ENCODE results near the gene NDUFS5.
"Not testable (repeated sequence)": the region's sequence is repeated elsewhere in the genome, so short reads cannot be mapped to it uniquely, and the experiment has no call there.

NDUFS5 gene

DNA sequence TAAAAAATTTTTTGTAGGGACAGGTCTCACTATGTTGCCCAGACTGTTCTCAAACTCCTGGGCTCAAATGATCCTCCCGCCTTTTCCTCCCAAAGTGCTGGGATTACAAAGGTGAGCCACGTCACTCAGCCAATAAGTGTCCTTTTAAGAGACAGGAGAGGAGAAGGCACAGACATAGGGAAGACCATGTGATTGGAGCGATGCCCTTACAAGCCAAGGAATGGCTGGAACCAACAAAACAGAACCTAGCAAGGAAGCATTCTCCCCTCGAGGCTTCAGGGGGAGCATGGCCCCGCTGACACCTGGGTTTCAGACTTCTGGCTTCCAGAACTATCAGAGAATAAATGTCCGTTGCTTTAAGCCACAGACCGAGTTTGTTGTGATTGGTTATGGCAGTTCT is 37.0 kb downstream of the NDUFS5 start:
- Histone ChIP-seq H3K79me2 (ENCODE audit: low read length) (no peaks in the 10 kb centered on the region), H2AFZ (ENCODE audit: low read length) (no peak overlapping the region), H3K4me2 (ENCODE audit: low read depth, low read length) (no peak overlapping the region), H3K4me1 (ENCODE audit: low read length) (no peaks in the 10 kb centered on the region), H3K9me3 (replicated peaks; ENCODE audit: insufficient read depth, low read length) (no peaks in the 10 kb centered on the region), H3K27me3 (replicated peaks; ENCODE audit: insufficient read depth, low read length) (no peaks in the 10 kb centered on the region), H3K36me3 (replicated peaks; ENCODE audit: insufficient read depth, low read length) (no peaks in the 10 kb centered on the region), H3K9ac (ENCODE audit: low read length) (no peak overlapping the region), H3K27ac (ENCODE audit: low read length) (no peak overlapping the region), H3K9me2 (replicated peaks; ENCODE audit: insufficient read depth, low read length) (no peaks in the 10 kb centered on the region), H3K4me3 (ENCODE audit: low read length) (no peak overlapping the region), H4K20me1 (ENCODE audit: insufficient read depth, low read length) (no peaks in the 10 kb centered on the region), H3F3A (ENCODE audit: insufficient read depth, low read length) (no peaks in the 10 kb centered on the region)
- no peak for TF ChIP-seq CTCF (IDR thresholded peaks at IDR 0.05; ENCODE audit: low read length)
- no peak for TF ChIP-seq EZH2phosphoT487 (IDR thresholded peaks at IDR 0.05; ENCODE audit: low read length)
- no peak for TF ChIP-seq EZH2 (optimal IDR thresholded peaks at IDR 0.05; ENCODE audit: low read depth, low read length)
- DNase-seq = no peak

DNA sequence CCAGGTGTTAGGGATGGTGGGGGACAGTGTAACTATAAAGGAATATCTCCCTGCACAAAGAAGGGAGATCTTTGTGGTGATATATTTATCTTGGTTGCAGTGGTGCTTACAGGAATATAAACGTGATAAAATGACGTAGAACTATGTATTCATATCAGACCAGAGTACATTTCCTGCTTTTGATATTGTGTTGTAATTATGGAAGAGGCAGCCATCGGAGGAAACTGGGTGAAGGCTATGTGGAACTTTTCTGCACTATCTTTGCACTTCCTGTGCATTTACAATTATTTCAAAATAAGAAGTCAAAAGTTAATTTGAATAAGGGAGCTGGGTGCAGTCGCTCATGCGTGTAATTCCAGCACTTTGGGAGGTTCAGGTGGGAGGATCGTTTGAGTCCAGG is 37.6 kb downstream of the NDUFS5 start:
- H3K9me2 ChIP-seq (replicated peaks; ENCODE audit: insufficient read depth, low read length) = no peaks in the 10 kb centered on the region
- no peak overlapping the region for H3K4me3 ChIP-seq (ENCODE audit: low read length)
- no peak overlapping the region for H3K27ac ChIP-seq (ENCODE audit: low read length)
- DNase-seq = no peak
- H3F3A ChIP-seq (ENCODE audit: insufficient read depth, low read length) = no peaks in the 10 kb centered on the region
- H2AFZ ChIP-seq (ENCODE audit: low read length) = no peak overlapping the region
- H3K9me3 ChIP-seq (replicated peaks; ENCODE audit: insufficient read depth, low read length) = no peaks in the 10 kb centered on the region
- H3K79me2 ChIP-seq (ENCODE audit: low read length) = no peaks in the 10 kb centered on the region
- no peaks in the 10 kb centered on the region for H3K27me3 ChIP-seq (replicated peaks; ENCODE audit: insufficient read depth, low read length)
- H3K4me1 ChIP-seq (ENCODE audit: low read length) = no peaks in the 10 kb centered on the region
- H4K20me1 ChIP-seq (ENCODE audit: insufficient read depth, low read length) = no peaks in the 10 kb centered on the region
- H3K36me3 ChIP-seq (replicated peaks; ENCODE audit: insufficient read depth, low read length) = no peaks in the 10 kb centered on the region
- no peak for TF ChIP-seq EZH2phosphoT487 (IDR thresholded peaks at IDR 0.05; ENCODE audit: low read length)
- no peak for TF ChIP-seq EZH2 (optimal IDR thresholded peaks at IDR 0.05; ENCODE audit: low read depth, low read length)
- TF ChIP-seq CTCF (IDR thresholded peaks at IDR 0.05; ENCODE audit: low read length) = no peak
- no peak overlapping the region for H3K4me2 ChIP-seq (ENCODE audit: low read depth, low read length)
- H3K9ac ChIP-seq (ENCODE audit: low read length) = no peak overlapping the region

DNA sequence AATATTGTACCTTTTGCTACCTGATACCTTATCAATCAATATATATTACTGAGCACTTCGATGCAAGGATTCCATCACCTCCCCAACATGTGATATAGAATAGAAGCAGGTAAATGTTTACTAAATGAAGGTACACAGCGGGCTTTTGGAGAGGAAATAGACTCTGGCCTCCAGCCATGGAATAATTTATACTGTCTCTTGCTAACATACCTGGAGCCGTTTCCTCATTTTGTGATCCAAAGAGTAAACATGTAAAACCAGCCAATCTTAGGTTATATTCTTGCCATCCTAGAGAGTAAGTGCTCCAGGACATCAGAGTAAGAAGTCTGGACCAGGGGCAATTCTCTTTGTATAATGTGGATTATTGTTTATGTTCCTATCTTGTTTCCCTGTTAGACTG is 39.4 kb downstream of the NDUFS5 start:
- TF ChIP-seq CTCF (IDR thresholded peaks at IDR 0.05; ENCODE audit: low read length) (no peak), EZH2phosphoT487 (IDR thresholded peaks at IDR 0.05; ENCODE audit: low read length) (no peak), EZH2 (optimal IDR thresholded peaks at IDR 0.05; ENCODE audit: low read depth, low read length) (no peak)
- no peak overlapping the region for H2AFZ ChIP-seq (ENCODE audit: low read length)
- H4K20me1 ChIP-seq (ENCODE audit: insufficient read depth, low read length) = no peaks in the 10 kb centered on the region

GRCh38 chr1:39068227-39068626 is 42.1 kb downstream of the NDUFS5 start:
- not testable (repeated sequence) for H3K9ac ChIP-seq (ENCODE audit: low read length)

More for the DNA sequence above, 39.4 kb downstream of the NDUFS5 start:
- DNase-seq = no peak
- H3K79me2 ChIP-seq (ENCODE audit: low read length) = no peaks in the 10 kb centered on the region
- no peaks in the 10 kb centered on the region for H3F3A ChIP-seq (ENCODE audit: insufficient read depth, low read length)
- no peak overlapping the region for H3K4me3 ChIP-seq (ENCODE audit: low read length)
- H3K36me3 ChIP-seq (replicated peaks; ENCODE audit: insufficient read depth, low read length) = no peaks in the 10 kb centered on the region
- H3K27me3 ChIP-seq (replicated peaks; ENCODE audit: insufficient read depth, low read length) = no peaks in the 10 kb centered on the region
- no peaks in the 10 kb centered on the region for H3K4me1 ChIP-seq (ENCODE audit: low read length)
- H3K9me3 ChIP-seq (replicated peaks; ENCODE audit: insufficient read depth, low read length) = no peaks in the 10 kb centered on the region
- H3K9ac ChIP-seq (ENCODE audit: low read length) = no peak overlapping the region
- no peak overlapping the region for H3K4me2 ChIP-seq (ENCODE audit: low read depth, low read length)
- H3K27ac ChIP-seq (ENCODE audit: low read length) = no peak overlapping the region
- no peaks in the 10 kb centered on the region for H3K9me2 ChIP-seq (replicated peaks; ENCODE audit: insufficient read depth, low read length)

DNA sequence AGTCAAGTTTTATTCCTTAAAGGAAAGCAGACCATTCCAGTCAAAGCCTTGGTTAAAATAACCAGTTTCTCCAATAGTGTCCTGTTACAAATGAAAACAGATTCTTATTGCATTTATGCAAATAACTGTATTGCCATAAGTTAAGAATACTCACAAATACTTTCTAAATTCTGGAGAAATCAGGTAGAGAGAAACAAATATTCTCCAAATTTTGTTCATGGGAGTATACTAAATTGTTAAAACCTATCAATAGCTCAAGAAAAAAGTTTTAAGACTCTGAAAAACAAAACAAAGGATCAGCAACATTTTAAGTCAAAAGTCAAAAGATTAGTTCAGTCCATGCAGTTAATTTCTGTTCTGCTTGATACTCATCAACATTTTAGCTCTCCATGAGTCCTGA is 45.4 kb downstream of the NDUFS5 start:
- H3K79me2 ChIP-seq (ENCODE audit: low read length); H3F3A ChIP-seq (ENCODE audit: insufficient read depth, low read length); H2AFZ ChIP-seq (ENCODE audit: low read length); H3K4me1 ChIP-seq (ENCODE audit: low read length); H3K36me3 ChIP-seq (replicated peaks; ENCODE audit: insufficient read depth, low read length); H3K9me3 ChIP-seq (replicated peaks; ENCODE audit: insufficient read depth, low read length); H3K9ac ChIP-seq (ENCODE audit: low read length); H4K20me1 ChIP-seq (ENCODE audit: insufficient read depth, low read length); H3K27ac ChIP-seq (ENCODE audit: low read length); H3K4me2 ChIP-seq (ENCODE audit: low read depth, low read length); DNase-seq; H3K27me3 ChIP-seq (replicated peaks; ENCODE audit: insufficient read depth, low read length); H3K4me3 ChIP-seq (ENCODE audit: low read length); H3K9me2 ChIP-seq (replicated peaks; ENCODE audit: insufficient read depth, low read length): not testable (repeated sequence)

More at GRCh38 chr1:39068227-39068626, 42.1 kb downstream of the NDUFS5 start:
- not testable (repeated sequence) for H3K4me1 ChIP-seq (ENCODE audit: low read length); H3K36me3 ChIP-seq (replicated peaks; ENCODE audit: insufficient read depth, low read length); DNase-seq; H3K4me3 ChIP-seq (ENCODE audit: low read length); H3K27me3 ChIP-seq (replicated peaks; ENCODE audit: insufficient read depth, low read length); H2AFZ ChIP-seq (ENCODE audit: low read length); H3K79me2 ChIP-seq (ENCODE audit: low read length); H3K9me2 ChIP-seq (replicated peaks; ENCODE audit: insufficient read depth, low read length); H4K20me1 ChIP-seq (ENCODE audit: insufficient read depth, low read length); H3K27ac ChIP-seq (ENCODE audit: low read length); H3K9me3 ChIP-seq (replicated peaks; ENCODE audit: insufficient read depth, low read length); H3F3A ChIP-seq (ENCODE audit: insufficient read depth, low read length); H3K4me2 ChIP-seq (ENCODE audit: low read depth, low read length)

Measured in MM.1S (cell line).